ENCODE data around the gene CDH13. TPM values are rescaled to one million over a fixed set of nuclear protein-coding genes. Genes with fewer than 3 reads are reported as not detected.

CDH13 gene
- total RNA-seq, 2 donors from 2014 or later, result 228 to 280 TPM

DNA sequence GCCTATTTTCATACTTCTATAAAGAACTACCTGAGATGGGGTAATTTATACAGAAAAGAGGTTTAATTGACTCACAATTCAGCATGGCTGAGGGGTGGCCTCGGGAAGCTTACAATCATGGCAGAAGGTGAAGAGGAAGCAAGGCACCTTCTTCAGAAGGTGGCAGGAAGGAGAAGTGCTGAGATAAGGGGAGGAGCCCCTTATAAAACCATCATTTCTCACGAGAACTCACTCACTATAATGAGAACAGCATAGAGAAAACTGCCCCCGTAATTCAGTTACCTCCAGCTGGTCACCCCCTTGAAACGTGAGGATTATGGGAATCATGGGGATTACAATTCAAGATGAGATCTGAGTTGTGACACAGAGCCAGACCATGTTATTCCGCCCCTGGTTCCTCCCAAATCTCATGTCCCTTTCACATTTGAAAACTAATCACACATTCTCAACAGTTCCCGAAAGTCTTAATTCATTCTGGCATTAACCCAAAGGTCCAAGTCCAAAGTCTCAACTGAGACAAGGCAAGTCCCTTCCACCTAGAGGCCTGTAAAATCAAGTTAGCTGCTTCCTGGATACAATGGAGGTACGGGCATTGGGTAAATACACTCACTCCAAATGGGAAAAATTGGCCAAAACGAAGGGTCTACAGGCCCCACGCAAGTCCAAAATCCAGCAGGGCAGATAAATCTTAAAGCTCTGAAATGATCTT, 237.7 kb downstream of the CDH13 start:
- TF ChIP-seq, protein P1, sequence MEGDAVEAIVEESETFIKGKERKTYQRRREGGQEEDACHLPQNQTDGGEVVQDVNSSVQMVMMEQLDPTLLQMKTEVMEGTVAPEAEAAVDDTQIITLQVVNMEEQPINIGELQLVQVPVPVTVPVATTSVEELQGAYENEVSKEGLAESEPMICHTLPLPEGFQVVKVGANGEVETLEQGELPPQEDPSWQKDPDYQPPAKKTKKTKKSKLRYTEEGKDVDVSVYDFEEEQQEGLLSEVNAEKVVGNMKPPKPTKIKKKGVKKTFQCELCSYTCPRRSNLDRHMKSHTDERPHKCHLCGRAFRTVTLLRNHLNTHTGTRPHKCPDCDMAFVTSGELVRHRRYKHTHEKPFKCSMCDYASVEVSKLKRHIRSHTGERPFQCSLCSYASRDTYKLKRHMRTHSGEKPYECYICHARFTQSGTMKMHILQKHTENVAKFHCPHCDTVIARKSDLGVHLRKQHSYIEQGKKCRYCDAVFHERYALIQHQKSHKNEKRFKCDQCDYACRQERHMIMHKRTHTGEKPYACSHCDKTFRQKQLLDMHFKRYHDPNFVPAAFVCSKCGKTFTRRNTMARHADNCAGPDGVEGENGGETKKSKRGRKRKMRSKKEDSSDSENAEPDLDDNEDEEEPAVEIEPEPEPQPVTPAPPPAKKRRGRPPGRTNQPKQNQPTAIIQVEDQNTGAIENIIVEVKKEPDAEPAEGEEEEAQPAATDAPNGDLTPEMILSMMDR (IDR thresholded peaks at IDR 0.05), result no peak
- ATAC-seq (ENCODE audit: insufficient number of reproducible peaks, low FRiP score, low read depth), result no peak
- no peak overlapping the region for H3K4me3 ChIP-seq

DNA sequence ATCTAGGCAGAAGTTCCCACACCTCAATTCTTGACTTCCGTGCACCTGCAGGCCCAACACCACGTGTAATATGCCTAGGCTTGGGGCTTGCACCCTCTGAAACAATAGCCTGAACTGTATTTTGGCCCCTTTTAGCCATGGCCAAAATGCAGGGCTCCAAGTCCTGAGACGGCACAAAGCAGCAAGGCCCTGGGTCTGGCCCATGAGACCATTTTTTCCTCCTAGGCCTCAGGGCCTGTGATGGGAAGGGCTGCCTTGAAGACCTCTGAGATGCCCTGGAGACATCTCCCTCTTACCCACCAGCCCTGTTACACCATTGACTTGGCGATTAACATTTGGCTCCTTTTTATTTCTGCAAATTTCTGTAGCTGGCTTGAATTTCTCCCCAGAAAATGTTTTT, 238.6 kb downstream of the CDH13 start:
- TF ChIP-seq, protein P1 (IDR thresholded peaks at IDR 0.05), result no peak
- peaks cover 0 to 9% of the 10 kb centered on the region in 2 donors for H3K4me1 ChIP-seq (ENCODE audit: control insufficient read depth in 1 of 2, low read depth in 2 of 2)
- no peak overlapping the region for H3K27ac ChIP-seq
- no peak for DNase-seq (ENCODE audit: low spot score)
- H3K4me3 ChIP-seq, result no peak overlapping the region
- H3K36me3 ChIP-seq, result no peaks in the 10 kb centered on the region
- no peaks in the 10 kb centered on the region for H3K9me3 ChIP-seq
- no peaks in the 10 kb centered on the region for H3K27me3 ChIP-seq (replicated peaks; ENCODE audit: insufficient read depth)
- ATAC-seq (ENCODE audit: insufficient number of reproducible peaks, low FRiP score, low read depth), result no peak

More for the DNA sequence above, 237.7 kb downstream of the CDH13 start:
- Histone ChIP-seq H3K27me3 (replicated peaks; ENCODE audit: insufficient read depth) (no peaks in the 10 kb centered on the region), H3K27ac (no peak overlapping the region), H3K36me3 (no peaks in the 10 kb centered on the region), H3K9me3 (no peaks in the 10 kb centered on the region), H3K4me1 (ENCODE audit: control insufficient read depth in 1 of 2, low read depth in 2 of 2) (peaks cover 0 to 9% of the 10 kb centered on the region in 2 donors)
- DNase-seq (ENCODE audit: low spot score), result no peak

- Histone ChIP-seq H3K4me1 (ENCODE audit: control insufficient read depth in 1 of 2, low read depth in 2 of 2) (peaks cover 0 to 9% of the 10 kb centered on the region in 2 donors), H3K36me3 (no peaks in the 10 kb centered on the region), H3K27me3 (replicated peaks; ENCODE audit: insufficient read depth) (no peaks in the 10 kb centered on the region), H3K4me3 (peak overlapping the region; percentile 12), H3K9me3 (peaks cover 3% of the 10 kb centered on the region), H3K27ac (no peak overlapping the region)
- TF ChIP-seq, protein P1 (IDR thresholded peaks at IDR 0.05), result no peak
- DNase-seq (ENCODE audit: low spot score), result no peak
- ATAC-seq (ENCODE audit: insufficient number of reproducible peaks, low FRiP score, low read depth), result no peak
These were observed 240.7 kb downstream of the CDH13 start for GRCh38 chr16:82867485-82867884.

DNA sequence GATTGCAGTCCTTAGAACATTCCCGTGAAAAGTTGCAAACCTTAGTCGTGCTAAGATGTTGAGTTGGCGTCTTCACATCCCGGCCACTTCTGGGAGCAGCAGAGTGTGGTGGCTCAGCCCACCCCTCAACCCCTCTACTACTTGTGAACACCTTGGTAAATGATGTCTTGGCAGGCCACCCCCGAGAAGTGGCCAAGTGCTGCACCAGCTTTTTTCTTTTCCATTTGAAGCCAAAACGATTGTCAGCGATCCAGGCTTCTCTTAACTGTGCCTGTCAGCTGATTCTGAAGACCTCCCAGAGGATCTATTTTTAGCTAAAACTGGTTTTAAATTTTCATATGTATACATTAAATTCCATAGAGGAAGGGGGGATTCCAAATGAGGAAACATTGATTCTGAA, 247.5 kb downstream of the CDH13 start:
- ATAC-seq (ENCODE audit: insufficient number of reproducible peaks, low FRiP score, low read depth) (no peak), DNase-seq (ENCODE audit: low spot score) (no peak)
- no peaks in the 10 kb centered on the region for H3K36me3 ChIP-seq
- no peaks in the 10 kb centered on the region for H3K27me3 ChIP-seq (replicated peaks; ENCODE audit: insufficient read depth)
- H3K4me3 ChIP-seq, result peak overlapping the region; percentile 19
- no peak overlapping the region for H3K27ac ChIP-seq
- peaks cover 5 to 22% of the 10 kb centered on the region in 2 donors for H3K4me1 ChIP-seq (ENCODE audit: control insufficient read depth in 1 of 2, low read depth in 2 of 2)
- TF ChIP-seq, protein P1 (IDR thresholded peaks at IDR 0.05), result no peak
- H3K9me3 ChIP-seq, result peaks cover 3% of the 10 kb centered on the region

DNA sequence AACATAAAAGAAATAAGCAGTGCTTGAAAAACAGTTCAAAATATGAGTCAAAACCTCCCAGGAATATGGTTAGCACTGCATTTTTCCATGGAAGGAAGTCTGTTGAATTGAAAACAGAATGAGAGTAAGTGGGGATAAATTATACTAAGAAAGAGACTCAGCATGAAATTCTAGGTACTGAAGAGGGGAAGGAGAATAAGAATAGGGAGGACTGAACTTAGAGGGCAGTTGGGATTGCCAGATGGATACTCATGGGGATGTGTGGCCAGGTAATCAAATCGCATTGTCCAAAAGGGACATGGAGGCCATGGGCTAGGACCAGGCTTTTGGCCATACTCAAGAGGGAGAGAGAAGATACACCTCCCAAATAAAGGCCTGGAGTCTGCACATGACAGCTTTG, 247.9 kb downstream of the CDH13 start:
- Histone ChIP-seq H3K27ac (no peak overlapping the region), H3K36me3 (no peaks in the 10 kb centered on the region), H3K9me3 (peaks cover 3% of the 10 kb centered on the region), H3K4me1 (ENCODE audit: control insufficient read depth in 1 of 2, low read depth in 2 of 2) (peaks cover 5 to 22% of the 10 kb centered on the region in 2 donors), H3K27me3 (replicated peaks; ENCODE audit: insufficient read depth) (no peaks in the 10 kb centered on the region), H3K4me3 (no peak overlapping the region)
- DNase-seq (ENCODE audit: low spot score), result no peak
- ATAC-seq (ENCODE audit: insufficient number of reproducible peaks, low FRiP score, low read depth), result no peak
- TF ChIP-seq, protein P1 (IDR thresholded peaks at IDR 0.05), result no peak
